HG03045 (cell line): ENCODE results near the gene SERPINB10.

Experiments used
- ATAC-seq: cut with Tn5 transposase; IDR thresholded peaks from one replicate; pipeline ENCODE4 v1.9.1; 2021; ENCODE audit warnings: mild to moderate bottlenecking, moderate library complexity; ENCODE audit not compliant: unreplicated experiment

SERPINB10 gene, protein sequence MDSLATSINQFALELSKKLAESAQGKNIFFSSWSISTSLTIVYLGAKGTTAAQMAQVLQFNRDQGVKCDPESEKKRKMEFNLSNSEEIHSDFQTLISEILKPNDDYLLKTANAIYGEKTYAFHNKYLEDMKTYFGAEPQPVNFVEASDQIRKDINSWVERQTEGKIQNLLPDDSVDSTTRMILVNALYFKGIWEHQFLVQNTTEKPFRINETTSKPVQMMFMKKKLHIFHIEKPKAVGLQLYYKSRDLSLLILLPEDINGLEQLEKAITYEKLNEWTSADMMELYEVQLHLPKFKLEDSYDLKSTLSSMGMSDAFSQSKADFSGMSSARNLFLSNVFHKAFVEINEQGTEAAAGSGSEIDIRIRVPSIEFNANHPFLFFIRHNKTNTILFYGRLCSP

DNA sequence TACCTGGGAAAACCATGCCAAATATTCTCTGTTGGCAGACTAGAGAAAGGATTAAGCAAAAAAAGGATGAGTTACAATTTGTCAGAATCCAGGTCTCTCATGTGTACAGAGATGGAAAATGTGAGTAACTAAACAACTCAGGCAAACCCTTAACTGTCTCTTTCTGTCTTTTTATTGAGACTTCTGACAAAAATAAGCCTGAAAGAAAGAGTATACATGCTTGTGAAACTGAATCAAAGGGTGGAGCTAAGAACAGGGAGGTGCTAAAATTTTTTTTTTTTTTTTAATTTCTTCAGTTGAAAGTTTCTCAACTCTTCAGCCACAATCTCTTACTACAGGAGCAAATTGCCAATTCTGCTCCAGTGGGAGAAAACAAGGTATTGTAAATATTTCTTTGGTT, at the start of gene SERPINB10:
TSS of gene SERPINB10 (plus strand) at position 295 of the 400 bp plus-strand sequence. CDS start 7,553 bp downstream, outside the sequence.
- peak; percentile 65 for ATAC-seq

DNA sequence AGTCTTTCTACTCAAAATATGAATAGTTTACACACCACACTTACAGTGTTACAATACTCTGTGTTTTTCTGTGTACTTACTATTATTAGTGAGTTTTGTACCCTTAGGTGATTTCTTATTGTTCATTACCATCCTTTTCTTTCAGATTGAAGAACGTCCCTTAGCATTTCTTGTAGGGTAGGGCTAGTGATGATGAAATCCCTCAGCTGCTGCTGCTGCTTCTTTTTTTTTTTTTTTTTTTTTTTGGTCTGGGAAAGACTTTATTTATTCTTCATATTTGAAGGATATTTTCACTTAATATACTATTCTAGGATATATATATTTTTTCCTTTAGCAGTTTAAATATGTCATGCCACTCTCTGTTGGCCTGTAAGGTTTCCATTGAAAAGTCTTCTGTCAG, 49.3 kb upstream of the SERPINB10 start:
- no peak for ATAC-seq

DNA sequence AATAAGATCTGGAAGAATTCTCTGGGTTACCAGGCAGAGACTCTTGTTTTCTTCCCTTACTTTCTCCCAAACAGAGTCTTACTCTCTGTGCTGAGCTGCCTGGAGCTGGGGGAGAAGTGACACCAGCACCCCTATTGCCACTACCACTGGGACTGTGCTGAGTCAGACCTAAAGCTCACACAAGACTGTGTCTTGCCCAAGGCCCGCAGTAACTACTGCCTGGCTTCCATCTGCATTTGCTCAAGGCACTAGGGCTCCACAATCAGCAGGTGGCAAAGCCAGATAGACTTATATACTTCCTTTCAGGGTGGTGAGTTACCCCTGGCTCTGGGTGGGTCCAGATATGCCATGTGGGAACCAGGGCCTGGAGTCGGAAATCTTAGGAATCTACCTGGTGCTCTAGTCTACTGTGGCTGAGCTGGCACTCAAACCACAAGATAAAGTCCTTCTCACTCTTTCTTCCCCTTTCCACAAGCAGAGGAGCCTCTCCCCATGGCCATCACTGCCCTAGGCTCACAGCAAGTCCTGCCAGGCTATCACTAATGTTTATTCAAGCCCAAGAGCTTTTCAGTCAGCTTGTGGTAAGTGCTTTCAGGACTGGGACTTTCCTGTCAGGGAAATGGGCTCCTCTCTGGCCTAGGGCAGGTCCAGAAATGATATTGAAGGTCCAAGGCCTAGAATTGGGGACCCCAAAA, 47.8 kb upstream of the SERPINB10 start:
- no peak for ATAC-seq

DNA sequence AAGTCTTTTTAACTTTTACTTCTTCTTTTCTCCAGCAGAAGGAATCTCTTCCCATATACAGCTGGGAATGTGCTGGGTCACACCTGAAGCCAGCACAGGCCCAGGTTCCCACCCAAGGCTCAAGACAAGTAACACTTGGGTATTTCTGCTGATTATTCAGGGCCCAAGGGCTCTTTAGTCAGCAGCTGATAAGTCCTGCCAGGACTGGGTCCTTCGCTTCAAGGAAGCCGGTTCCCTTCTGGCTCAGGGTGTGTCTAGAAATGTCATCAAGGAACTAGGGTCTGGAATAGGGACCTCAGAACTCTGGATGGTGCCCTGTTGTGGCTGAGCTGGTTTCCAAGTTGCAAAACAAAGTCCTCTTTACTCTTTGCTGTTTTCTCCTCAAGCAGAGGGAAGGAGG, 47.2 kb upstream of the SERPINB10 start:
- ATAC-seq, result no peak

DNA sequence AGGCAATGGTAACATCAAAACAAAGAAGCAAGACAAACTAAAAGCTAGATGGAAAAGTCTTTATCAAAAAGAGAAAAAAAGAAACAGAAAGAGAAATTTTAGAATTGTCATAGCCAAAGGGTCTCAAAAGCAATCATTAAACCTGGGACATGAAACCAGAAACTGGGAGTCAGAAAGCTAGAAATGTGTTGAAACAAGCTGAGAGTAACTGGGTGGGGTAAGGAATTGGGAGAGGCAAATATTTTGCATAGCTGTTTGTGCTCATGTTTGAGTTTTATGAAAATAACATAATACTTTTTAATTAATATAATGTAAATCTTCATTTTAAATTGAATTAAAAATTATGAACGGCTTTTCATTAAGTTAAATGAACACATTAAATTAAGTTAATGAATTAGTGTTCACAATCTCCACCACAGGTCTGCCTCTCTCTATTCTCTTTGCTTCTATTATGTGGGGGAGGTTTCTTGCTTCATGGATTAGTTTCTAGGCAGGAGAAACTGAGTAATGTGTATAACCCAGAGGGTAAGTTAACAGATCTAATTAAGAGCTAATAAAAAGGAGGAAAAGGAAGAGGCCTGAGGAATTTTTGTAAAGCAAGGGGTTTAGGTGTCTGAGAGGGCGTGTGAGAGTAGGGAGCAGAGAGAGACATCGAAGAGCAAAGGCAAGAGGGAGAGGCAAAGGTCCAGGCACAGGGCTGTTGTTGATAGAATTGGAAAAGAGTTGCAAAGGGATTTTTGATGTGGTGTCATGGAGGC, 40.2 kb upstream of the SERPINB10 start:
- ATAC-seq, result no peak

DNA sequence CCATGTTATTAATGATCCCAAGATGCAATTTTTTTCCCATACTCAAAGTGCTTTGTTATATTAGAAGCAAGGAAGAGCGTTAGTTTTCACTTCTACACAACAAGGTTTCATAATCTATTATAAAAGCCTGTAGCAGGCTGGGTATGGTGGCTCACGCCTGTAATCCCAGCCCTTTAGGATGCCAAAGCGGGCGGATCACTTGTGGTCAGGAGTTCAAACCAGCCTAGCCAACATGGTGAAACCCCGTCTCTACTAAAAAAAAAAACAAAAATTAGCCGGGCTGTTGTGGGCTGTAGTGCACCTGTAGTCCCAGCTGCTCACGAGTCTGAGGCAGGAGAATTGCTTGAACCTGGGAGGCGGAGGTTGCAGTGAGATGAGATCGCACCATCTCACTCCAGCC, 39.2 kb upstream of the SERPINB10 start:
- no peak for ATAC-seq

DNA sequence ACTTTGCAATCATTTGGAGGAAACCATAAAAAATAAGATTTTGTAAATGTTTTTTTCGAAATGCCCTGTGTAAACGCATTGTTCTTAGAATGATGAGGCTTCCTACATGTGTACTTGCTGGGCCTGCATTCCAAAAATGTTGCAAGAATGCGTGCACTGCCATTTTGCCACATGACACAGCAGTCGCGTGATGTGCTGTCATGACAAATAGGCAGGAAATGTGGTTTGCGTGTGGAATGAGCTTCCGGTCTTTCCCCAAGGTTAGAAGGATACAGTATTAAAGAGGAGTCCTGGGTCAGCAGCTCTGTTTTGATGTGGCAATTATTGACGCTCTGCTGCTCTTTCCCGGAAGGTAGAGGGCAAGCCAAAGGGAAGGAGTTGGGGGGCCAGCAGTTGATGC, 38.4 kb upstream of the SERPINB10 start:
- no peak for ATAC-seq

DNA sequence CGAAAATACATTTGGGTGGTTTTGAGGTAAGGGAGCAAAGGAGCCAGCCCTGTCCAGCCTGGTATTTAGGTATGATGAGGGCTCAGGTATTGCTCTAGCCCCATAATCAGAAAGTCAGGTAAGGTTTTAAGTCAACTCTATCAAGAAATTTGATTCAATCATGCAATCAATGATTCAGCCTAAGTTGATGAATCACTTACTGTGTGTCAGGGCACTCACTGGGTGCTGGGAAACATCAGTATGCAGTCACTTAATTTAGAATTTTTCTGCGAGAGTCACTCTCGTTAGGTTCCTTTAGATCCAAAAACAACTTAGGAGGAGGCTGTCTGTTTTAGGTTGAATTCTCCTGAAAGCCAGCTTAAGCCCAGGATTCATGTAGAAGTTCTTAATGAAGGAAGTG, 37.9 kb upstream of the SERPINB10 start:
- no peak for ATAC-seq

DNA sequence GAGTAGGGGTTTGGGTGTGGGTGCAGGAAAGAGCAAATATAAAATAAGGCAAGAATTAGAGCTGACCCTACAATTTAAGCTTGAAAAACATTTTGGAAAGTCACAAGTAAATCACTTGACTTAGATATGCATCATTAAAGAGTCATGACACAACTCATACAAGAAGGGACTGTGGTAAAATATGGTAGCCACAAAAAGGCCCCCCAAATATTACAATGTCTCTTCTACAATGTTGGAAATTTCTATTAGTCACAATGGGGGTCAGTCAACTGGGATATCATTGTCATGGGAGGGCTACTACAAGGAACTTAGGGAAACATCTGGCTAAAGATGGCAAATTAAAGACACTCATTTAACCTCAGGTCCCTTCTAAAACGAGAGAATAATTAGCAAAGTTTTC, 35.9 kb upstream of the SERPINB10 start:
- no peak for ATAC-seq

DNA sequence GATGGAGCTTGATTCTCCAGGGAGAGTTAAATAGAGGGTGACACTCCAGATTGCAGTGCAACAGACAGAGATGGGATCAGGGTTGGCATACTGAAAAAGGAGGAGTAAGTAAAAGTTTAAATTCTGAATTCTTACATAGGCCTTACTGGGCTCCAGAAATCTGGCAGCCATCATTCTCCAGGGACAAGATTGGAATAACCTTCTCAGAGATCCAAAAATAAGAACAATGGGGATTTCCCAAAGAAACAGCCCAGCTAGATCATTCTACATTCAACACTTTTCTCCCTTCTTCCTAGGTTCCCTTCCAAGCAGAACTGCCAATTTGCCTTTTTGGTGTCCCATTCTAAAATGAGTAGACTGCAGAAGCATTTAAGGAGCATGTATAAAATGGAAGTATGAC, 35.2 kb upstream of the SERPINB10 start:
- ATAC-seq, result no peak

DNA sequence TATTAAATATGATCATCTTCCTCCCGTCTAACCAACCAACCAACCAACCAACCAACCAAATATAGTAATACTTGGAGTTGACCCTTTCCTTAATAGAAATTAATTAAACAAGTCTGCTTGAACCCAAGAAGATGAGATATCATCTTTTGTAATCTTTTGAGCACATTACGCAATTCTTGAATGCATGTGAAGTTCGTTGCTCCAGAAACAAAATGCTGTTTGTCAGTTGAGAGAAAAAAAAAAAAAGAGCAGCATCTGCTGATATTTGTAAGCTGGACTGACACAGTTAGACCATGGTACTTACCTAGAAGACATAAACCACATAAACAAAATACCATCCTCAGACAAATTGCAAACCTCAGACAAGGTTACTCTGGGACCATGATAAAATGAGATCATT, 29.4 kb upstream of the SERPINB10 start:
- ATAC-seq, result no peak

DNA sequence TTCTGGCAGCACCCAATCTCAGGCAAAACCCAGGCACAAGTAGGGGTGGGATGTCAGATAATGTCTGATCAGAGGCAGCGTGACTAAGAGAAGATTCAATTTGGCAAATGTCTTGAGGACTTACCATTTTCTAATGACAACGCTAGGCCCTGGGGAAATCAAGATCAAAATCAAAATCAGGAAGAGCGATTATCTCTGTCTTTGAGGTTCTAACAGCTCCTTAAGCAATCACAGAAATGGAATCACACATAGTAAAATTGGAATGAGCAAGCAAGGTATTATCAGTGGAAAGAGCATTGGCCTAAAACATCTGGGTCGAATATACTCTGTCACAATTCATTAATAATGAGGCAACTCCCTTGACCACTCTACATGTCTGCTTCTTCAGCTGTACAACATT, 28.8 kb upstream of the SERPINB10 start:
- no peak for ATAC-seq

DNA sequence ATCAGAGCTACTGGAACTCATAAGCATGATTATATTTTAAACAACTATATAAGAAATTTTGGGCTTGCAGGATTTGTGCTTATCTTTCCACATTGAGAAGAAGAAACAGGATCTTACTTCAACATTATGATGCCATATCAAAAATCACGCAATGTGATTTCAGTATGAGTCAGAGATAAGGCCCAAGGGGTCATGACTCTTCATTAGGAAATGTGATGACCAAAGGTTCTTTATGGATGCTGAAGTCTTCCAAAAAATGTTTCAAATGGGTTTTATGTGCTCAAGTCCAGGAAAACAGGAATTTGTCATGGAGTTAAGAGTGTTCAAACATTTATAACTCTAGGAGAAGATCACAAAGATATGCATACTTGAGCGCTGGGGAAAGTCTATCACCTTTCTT, 28.0 kb upstream of the SERPINB10 start:
- ATAC-seq, result no peak

DNA sequence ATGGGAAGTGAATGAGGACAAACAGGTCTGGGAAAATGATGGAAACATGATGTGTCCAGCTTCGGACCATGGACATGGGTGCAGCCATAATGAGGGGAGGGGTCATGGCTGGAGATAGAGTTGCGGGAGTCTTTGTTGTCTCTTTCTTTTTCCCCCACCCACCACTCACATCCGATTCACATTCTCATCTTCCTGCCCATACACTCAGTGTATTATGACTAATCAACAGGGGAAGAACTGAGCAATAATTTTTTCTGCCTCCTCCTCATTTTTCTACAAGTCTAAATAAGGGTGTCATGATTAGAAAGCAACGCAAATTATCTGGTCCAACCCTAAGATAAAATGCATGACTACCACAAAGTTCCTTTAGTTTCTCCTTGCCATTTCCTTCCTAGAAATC, 25.9 kb upstream of the SERPINB10 start:
- no peak for ATAC-seq

DNA sequence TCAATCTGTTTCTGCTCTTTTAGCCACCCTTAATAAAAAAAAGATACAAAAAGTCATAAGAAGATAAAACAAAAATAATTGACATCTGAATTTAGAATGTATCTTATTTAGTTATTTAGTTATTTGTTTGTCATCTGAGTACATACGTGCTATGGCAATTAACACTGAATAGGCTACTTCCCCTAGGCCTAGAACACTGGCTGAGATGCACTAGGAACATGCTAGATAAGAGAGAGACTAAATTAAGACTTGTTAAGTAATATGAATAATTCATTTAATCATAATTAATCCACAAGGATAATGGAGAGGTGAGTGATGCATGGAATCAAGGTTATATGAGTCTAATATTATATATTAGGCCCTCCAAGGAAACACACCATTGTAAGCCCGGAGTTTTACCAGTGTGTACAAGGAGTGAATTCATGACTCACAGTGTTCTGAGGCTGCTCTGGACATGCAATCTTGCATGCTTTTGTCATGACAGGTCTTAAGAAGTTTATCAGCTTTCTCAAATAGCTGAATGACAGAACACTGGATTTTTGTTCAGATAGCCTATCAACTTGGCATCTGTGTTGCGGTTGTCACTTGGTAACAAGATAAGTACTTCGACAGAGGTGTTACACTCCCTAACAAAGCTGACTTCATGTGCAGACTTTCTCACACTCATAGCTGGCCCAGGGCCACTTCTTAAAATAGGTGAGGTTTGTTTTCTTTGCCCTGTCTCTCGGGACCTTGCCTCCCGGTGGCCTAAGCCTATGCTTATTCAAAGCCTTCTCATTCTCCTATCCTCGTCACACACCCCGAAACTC, 25.2 kb upstream of the SERPINB10 start:
- ATAC-seq, result no peak

DNA sequence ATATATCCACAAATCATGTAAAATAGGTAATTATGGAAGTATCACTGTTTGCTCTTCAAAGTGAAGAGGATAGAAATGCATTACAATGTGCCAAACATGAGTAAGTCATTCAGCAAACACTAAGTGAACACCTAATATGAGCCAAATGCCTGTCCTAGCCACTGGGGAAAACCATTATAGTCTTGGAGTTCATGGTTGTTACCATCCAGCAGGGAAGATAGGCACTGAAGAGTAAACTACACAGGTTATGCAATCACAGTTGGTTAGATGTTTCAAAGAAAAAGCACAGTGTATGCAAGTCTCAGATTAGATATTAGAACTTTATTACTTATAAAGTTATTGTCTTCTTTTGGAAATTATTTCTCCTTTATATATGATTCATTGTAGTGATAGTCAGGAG, 24.1 kb upstream of the SERPINB10 start:
- ATAC-seq, result no peak

DNA sequence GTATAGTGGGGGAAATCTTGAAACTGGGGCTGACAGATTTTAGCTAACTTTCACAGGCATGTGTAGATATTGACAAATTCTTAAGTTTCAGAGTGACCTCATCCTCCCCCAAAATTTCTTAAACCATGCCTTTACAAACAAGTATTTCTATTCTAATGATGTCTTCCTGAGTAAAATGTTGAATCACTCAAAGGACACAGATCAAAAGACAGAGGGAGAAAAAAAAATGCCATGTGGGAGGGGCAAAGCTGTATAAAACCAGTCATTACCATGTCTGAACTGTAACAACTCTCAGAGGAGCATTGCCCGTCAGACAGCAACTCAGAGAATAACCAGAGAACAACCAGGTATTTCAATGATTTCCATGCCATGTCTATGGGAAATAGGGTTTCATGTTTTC, 20.3 kb upstream of the SERPINB10 start, which contains the start of gene SERPINB2:
TSS of gene SERPINB2 (plus strand) at position 282 of the 400 bp plus-strand sequence. CDS start 3,740 bp downstream, outside the sequence.
- ATAC-seq, result no peak

DNA sequence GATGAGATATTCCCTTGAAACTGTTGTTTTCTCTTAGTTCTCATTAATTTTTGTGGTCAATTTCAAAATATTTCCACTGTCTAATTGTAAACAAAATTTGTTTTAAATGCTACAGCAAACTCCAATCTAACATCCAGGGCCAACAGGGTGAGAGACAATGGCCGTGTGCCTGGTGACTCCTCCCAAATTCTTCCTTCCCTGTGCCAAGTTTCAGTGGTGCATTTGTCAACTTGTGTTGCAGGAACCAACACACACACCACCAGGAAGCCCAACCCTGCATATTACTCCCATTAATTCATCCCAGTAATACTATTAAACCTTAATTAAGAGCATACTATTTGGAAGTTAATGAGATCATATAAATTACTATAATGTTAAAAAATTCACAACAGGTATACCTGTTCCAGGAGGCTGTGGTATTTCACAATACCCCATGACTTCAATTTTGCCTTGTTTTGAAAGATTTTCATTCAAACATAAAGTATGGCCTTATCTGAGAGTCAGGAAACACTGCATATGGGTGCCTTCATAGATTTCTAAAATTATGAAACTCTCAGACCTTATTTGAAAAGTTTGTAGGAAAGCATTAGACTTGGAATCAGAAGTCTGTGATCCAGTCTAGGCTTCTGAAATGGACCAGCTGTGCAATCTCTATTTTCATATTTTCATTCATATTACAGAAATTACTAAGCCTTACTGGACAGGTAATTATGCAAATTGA, 19.1 kb upstream of the SERPINB10 start:
- no peak for ATAC-seq

DNA sequence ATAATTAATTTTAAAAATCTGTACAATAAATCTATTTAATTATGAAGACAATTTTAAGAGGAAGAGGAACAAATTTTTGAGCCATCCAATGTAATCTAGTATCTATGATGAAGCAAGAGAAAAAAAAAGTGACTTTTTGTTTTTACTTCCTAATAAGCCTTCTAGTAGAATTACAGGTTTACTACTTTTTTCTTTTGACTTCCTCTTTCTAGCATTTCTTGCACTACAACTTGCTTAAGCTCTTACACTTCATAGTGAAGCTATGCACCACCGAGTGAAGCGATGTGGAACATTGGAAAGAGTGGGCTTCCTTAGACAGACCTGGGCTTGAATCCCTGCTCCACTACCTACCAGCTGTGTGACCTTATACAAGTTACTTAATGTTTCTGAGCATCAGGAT, 18.1 kb upstream of the SERPINB10 start:
- no peak for ATAC-seq
